KMS-11 (cell line): Measurements from ENCODE around the gene PARD6G.

Source experiments
- H2AFZ ChIP-seq: fragments of 200-600 bp; sonication (generic); 2 replicates; pipeline ENCODE4 v1.6.1; 2016; ENCODE audit warnings: antibody characterized with exemption, mixed run types, low read depth
- H3K27ac ChIP-seq: fragments of 200-600 bp; sonication (generic); 2 replicates; pipeline ENCODE4 v1.6.1; 2016; ENCODE audit warnings: mild to moderate bottlenecking, mixed run types
- H3K27me3 ChIP-seq: fragments of 200-600 bp; sonication (generic); 2 replicates; pipeline ENCODE4 v1.6.1; 2017; ENCODE audit warnings: mild to moderate bottlenecking, low read depth, mixed run types, moderate library complexity; ENCODE audit not compliant: insufficient read depth
- H3K36me3 ChIP-seq: fragments of 200-600 bp; sonication (generic); 2 replicates; pipeline ENCODE4 v1.6.1; 2017; ENCODE audit warnings: mild to moderate bottlenecking, mixed run types; ENCODE audit not compliant: insufficient read depth
- H3K4me1 ChIP-seq: fragments of 200-600 bp; sonication (generic); 2 replicates; pipeline ENCODE4 v1.6.1; 2016; ENCODE audit warnings: mild to moderate bottlenecking, low read depth, mixed run types; ENCODE audit not compliant: poor library complexity, severe bottlenecking
- H3K4me2 ChIP-seq: fragments of 200-600 bp; sonication (generic); 2 replicates; pipeline ENCODE4 v1.7.0; 2016; ENCODE audit warnings: mild to moderate bottlenecking, mixed run types
- H3K4me3 ChIP-seq: fragments of 200-600 bp; sonication (generic); IDR thresholded peaks from 2 replicates; pipeline ENCODE4 v1.6.1; 2017; ENCODE audit warnings: low read depth, low read length, mixed read lengths; ENCODE audit not compliant: insufficient read depth
- H3K79me2 ChIP-seq: fragments of 200-600 bp; sonication (generic); 2 replicates; pipeline ENCODE4 v1.6.1; 2016; ENCODE audit warnings: low read depth, mixed run types; ENCODE audit not compliant: insufficient read depth
- H3K9ac ChIP-seq: fragments of 200-600 bp; sonication (generic); 2 replicates; pipeline ENCODE4 v1.6.1; 2016; ENCODE audit warnings: mild to moderate bottlenecking, mixed run types
- H4K20me1 ChIP-seq: fragments of 200-600 bp; sonication (generic); 2 replicates; pipeline ENCODE4 v1.6.1; 2016; ENCODE audit warnings: mild to moderate bottlenecking, mixed run types; ENCODE audit not compliant: insufficient read depth
- TF ChIP-seq, protein P1 (sequence below): fragments of 200-600 bp; sonication (generic); conservative IDR thresholded peaks from 2 replicates; pipeline ENCODE4 v1.6.1; 2017; ENCODE audit warnings: low read depth, mild to moderate bottlenecking, antibody characterized with exemption, low read length, moderate library complexity, mixed read lengths

The PARD6G gene

DNA sequence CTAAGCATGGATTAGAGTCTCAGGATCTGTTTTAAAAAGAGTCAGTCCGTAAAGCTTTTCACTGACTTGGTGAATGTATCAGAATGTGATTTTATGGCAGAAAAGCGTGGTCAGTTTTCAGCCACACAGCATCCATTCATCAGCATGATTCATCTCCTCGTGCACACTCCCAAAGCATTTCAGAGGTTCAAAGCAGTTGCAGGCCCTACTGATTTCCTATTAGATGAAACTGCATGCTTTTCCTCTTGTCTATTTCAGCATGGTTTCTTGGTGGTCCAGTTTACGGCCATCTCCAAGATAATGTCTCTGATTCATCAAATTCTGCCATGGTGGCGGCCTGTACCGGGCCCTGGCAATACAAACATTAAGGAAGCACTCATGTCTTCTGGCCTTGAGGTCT lies 4.8 kb upstream of the PARD6G start:
- Histone ChIP-seq H3K4me1 (peaks cover 4% of the 10 kb centered on the region), H3K79me2 (no peaks in the 10 kb centered on the region)
- TF ChIP-seq, protein P1, sequence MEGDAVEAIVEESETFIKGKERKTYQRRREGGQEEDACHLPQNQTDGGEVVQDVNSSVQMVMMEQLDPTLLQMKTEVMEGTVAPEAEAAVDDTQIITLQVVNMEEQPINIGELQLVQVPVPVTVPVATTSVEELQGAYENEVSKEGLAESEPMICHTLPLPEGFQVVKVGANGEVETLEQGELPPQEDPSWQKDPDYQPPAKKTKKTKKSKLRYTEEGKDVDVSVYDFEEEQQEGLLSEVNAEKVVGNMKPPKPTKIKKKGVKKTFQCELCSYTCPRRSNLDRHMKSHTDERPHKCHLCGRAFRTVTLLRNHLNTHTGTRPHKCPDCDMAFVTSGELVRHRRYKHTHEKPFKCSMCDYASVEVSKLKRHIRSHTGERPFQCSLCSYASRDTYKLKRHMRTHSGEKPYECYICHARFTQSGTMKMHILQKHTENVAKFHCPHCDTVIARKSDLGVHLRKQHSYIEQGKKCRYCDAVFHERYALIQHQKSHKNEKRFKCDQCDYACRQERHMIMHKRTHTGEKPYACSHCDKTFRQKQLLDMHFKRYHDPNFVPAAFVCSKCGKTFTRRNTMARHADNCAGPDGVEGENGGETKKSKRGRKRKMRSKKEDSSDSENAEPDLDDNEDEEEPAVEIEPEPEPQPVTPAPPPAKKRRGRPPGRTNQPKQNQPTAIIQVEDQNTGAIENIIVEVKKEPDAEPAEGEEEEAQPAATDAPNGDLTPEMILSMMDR: no peak

DNA sequence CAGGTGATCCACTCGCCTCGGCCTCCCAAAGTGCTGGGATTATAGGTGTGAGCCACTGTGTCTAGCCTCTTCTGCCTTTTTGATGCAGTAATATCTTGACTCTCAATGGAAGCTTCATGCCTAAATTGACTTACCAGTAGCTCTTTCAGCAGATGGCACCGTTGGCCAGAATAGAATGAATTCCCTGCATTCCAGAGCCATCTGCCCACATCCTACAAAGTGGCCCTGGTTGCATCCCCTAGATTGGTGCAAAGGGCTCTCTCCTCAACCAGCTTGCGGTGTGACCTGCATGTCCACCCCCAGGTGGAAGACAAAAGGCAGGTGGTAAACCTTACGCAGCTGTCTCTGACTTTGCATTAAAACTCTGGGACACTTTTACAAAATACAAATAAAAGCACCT lies 4.4 kb upstream of the PARD6G start:
- Histone ChIP-seq H3K36me3 (no peaks in the 10 kb centered on the region), H3K27ac (no peak overlapping the region), H3K27me3 (no peaks in the 10 kb centered on the region), H3K4me3 (no peak overlapping the region), H3K79me2 (no peaks in the 10 kb centered on the region), H3K9ac (no peak overlapping the region), H2AFZ (no peak overlapping the region), H3K4me1 (peaks cover 4% of the 10 kb centered on the region), H3K4me2 (no peak overlapping the region), H4K20me1 (no peaks in the 10 kb centered on the region)
- TF ChIP-seq, protein P1: no peak

More for the DNA sequence above, 4.8 kb upstream of the PARD6G start:
- Histone ChIP-seq H4K20me1 (no peaks in the 10 kb centered on the region), H3K27me3 (no peaks in the 10 kb centered on the region), H3K4me3 (no peak overlapping the region), H3K36me3 (no peaks in the 10 kb centered on the region), H3K9ac (no peak overlapping the region), H3K27ac (no peak overlapping the region), H2AFZ (no peak overlapping the region), H3K4me2 (no peak overlapping the region)

DNA sequence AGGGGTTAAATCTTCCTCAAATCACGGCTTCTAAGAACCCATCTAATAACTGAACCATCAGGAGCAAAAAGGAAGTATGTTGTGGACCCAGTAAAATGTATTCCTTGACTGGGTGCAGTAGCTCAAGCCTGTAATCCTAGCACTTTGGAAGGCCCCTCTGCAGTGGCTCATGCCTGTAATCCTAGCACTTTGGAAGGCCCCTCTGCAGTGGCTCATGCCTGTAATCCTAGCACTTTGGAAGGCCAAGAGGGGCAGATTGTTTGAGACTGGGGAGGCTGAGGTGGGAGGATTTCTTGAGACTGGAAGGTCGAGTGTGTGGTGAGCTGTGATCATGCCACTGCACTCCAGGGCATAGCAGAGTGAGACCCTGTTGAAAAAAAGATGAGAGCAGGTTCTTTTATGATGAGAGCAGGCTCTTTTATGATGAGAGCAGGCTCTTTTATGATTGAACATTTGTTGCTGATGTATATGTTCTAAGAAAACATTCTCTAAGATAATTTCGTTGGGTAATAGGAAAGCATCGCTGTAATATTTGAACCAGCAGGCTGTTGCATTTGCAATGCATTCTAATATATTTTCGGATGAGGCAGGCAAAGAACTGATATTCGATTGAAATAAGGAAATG lies 3.5 kb upstream of the PARD6G start:
- Histone ChIP-seq H3K9ac (no peak overlapping the region), H3K4me3 (no peak overlapping the region), H3K27me3 (no peaks in the 10 kb centered on the region), H3K4me2 (no peak overlapping the region), H3K4me1 (peaks cover 4% of the 10 kb centered on the region), H3K79me2 (no peaks in the 10 kb centered on the region), H3K27ac (no peak overlapping the region), H4K20me1 (no peaks in the 10 kb centered on the region), H3K36me3 (no peaks in the 10 kb centered on the region), H2AFZ (no peak overlapping the region)
- TF ChIP-seq, protein P1: no peak

DNA sequence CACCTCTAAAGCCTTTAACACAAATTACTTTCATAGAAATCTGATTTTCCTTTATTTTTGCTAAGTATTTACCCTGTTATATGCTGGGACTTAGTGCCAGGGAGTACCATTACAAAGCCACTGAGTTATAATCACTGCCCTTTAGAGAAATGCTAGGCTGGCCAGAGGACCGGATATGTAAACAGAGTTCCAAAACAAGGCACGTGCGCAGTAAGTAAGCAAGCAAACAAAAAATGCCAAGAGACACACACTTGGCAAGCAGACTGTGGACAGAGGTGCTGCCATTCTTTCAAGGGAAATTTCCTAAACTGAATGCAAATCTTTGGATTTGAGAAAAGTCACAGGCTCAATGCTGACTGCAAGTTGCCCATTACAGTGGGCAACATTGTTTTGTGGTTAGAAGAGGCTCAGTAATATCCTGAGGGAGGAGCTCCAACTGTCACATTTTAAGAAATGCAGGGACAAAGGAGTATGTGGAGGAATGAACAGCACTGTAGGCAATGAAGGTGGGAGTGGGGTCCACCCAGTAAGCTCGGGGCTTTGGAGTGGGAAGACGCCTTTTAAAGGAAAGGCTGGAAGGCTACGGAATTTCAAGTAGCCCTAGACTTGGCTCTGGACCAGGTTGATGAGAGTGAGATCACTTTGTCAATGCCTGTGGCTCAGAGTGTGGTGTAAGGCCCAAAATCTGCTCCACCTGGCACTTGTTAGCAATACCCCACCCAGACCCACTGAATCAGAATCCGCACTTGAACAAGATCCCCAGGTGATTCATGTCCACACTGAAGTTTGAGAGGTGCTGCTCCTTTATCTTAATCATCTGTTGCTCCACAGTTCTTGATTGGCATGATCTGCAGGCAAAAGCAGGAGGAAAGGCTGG lies 2.1 kb upstream of the PARD6G start:
- Histone ChIP-seq H2AFZ (no peak overlapping the region), H3K4me2 (no peak overlapping the region), H3K27ac (no peak overlapping the region), H3K27me3 (no peaks in the 10 kb centered on the region), H3K36me3 (no peaks in the 10 kb centered on the region), H3K4me3 (no peak overlapping the region), H3K79me2 (no peaks in the 10 kb centered on the region), H3K4me1 (peaks cover 4% of the 10 kb centered on the region), H4K20me1 (no peaks in the 10 kb centered on the region), H3K9ac (no peak overlapping the region)
- TF ChIP-seq, protein P1: no peak
